HG03571 (cell line): ENCODE data around the gene ABHD16A.
A peak's percentile ranks its signal among the peaks of the same experiment; 100 is the strongest.

Experiments
- ATAC-seq: cut with Tn5 transposase; IDR thresholded peaks from one replicate; pipeline ENCODE4 v1.9.1; 2021; ENCODE audit not compliant: unreplicated experiment

ABHD16A gene

GRCh38 chr6:31690231-31691077 lies 12.7 kb downstream of the ABHD16A start:
- no peak for ATAC-seq

DNA sequence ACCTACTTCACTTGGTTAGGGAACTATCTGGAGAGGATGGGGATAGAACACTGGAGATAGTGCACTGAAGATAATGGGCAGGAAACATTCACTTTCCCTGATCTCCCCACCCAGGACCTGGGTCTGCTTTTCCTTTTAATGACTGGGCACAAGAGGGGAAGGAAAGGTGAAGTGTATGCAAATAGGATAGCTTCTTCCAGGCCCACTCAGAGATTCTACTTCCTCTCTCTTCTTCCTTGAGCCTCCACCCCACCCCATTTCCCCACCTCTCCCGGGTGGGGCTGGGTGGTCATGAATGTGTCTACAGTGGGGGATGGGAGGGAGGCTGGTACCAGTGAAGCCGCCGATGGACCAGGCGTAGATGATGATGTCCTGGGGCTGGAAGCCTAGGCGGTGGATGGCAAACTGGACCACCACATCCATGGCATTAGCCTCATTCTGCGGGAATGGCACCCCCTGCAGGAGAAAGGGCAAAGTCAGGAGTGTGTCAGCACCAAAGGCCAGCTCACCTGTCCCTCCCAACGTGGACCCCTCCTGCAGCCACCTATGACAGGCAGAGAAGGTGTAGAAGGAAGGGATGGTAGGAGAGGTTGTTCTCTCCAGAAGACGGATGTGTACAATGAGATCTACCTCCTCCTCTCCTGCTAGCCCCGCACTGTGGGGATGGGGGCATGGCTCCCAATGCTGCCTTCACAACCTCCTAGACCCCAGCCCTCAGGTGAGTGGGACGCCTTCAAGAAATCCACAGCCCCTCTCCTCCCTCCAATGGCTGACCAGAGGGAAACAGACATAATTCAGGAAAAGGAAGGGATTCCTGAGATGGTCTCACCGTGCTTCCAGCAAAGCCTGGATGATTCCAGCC lies 13.6 kb downstream of the ABHD16A start:
- ATAC-seq = no peak

DNA sequence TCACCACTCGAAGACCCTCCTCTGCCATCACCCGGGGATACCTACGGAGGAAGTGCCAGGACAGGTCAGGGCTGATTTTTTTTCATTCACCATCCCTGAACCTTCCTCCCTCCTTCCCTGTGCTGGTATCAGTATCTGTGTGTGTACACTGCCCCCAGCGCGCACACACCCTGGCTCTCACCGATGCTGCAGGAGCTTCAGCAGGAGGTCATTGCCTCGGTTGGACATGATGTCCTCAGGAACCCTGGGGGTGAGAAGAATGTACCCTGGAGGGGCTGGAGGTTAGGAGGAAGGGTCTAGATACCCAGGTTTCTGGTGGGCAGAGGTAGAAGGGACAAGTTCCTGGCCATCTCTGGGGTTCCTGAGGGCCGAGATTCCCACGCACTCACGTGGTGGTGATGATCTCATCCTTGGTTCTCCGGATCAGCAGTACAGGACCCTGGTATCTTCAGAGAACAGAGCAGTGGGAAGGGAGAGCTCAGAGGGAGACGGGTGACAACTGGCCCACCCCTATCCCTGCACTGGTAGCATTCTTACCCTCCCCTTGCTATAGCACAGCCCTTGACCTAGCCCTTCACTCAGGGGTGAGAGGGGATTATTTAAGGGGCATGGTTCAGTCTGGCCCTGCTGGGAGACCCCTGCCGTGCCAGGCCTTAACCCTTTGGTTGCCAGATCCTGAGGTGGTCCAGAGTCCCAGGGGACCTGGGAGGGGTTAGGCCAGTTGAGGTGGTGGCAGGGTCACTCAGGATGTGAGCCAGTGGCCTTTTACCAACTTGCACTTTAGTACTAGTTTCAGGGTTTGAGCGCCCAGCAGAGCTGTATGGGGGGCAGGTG lies 15.0 kb downstream of the ABHD16A start:
- no peak for ATAC-seq

GRCh38 chr6:31687321-31687720 lies 15.8 kb downstream of the ABHD16A start:
- ATAC-seq = no peak

- no peak for ATAC-seq
These were observed 16.6 kb downstream of the ABHD16A start for GRCh38 chr6:31686483-31686882.

DNA sequence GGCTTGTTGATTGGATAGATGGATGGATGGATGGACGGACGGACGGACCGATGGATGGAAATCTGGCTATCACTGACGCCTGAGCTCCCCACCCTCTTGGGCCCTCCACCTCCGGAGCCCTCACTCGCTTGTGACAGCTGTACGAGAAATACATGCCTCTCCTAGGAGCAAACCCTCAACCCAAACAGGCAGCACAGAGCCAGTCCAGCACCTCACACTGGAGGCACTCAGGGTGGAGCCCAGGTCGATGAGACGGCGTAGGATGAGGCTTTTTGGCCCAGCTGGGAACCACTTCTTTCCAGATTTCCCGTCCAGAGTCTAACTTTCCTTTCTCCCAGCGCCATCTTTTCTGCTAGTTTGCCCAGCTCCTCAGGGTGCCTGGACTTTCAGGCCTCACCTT lies 19.5 kb downstream of the ABHD16A start:
- no peak for ATAC-seq

GRCh38 chr6:31681135-31681671 lies 21.9 kb downstream of the ABHD16A start:
- no peak for ATAC-seq

DNA sequence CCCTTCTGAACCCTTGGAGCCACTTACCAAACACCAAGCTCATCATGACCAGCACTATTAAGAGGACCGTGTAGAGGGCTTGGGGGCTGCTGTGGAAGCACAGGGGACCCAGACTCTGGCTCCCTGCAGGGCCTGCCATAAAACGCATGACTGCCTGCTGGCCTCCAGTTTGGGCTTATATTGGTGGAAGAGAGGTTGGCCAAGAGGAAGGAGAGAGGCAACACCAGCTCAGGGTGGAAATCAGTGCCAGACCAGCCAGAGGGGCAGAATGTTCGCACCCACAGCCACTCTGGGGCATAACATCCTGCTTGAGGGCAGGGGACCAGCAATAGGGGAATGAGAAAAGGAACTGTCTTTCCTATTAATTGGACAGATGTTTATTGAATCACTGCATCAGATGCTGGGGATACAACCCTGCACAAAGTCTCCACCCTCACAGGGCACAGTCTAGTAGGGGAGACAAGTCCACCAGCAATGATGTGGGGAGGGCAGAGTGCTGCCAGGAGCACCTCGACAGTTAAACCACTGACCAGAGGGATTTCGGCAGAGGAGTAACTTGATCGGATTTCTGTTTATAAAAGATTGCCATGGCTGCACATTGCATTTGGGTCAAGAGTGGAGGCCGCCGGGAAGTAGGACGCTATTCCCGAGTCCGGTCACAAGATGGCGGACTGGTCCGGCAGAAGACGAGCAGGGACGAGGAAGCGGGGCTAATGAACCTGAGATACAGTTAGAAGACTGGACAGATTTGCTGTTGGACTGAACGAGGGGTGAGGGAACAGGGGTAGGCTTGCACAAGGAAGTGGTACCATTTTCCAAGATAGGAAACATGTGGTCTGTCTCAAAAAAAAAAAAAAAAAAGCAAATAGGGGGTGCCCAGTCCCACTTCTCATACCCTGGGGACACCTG lies 22.6 kb downstream of the ABHD16A start, which contains the start of gene LY6G5C:
TSS of gene LY6G5C (minus strand) at position 842 of the 909 bp plus-strand sequence. CDS start at position 148, 694 bp downstream.
- no peak for ATAC-seq

DNA sequence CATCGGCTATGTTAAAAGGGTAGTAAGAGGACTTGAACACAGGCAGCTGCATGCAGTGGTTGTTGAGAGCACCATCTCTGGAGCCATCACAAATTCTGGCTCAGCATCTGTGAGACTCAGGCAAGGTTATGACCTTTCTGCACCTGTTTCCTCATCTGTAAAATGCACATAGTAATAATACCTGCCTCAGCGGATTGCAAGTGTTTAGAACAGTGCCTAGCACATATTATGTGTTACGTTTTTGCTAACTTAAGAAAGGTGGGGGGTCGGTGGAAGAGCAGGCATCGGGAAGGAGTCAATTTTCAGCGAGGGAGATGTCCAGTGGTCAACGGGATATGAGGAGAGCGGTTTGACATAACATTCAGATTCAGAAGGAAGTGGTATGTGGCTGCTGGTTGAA lies 25.2 kb downstream of the ABHD16A start:
- no peak for ATAC-seq

DNA sequence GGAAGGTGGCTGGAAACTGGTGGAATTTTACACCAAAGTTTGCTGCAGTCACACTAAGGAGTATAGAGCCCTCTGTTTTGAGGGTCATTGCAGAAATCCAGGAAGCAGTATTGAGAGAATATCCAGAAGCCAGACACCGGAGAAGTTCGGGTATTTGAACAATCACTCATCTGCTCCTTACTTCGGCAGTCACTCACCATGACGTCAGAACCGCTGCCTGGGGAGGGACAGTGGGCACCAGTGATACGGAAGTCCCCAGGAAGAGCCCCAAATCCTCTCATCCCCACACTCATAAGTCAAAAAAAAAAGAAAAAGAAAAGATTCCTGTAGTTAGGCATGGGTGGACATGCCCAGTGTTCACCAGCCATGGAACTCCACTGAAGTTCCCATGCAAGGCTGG lies 26.2 kb downstream of the ABHD16A start:
- no peak for ATAC-seq

GRCh38 chr6:31676322-31676903 lies 26.7 kb downstream of the ABHD16A start:
- ATAC-seq = no peak

DNA sequence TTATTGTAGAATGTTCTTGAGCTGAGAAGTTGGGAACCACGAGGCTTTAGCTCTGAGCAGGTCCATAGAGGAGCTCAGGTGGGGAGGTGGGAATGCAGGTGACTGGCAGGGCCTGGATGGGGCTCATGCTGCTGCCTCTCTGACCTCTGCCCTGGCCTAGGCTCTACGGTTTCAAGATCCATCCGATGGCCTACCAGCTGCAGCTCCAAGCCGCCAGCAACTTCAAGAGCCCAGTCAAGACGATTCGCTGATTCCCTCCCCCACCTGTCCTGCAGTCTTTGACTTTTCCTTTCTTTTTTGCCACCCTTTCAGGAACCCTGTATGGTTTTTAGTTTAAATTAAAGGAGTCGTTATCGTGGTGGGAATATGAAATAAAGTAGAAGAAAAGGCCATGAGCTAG lies 33.4 kb downstream of the ABHD16A start, which contains the start of gene LY6G5B:
TSS of gene LY6G5B (plus strand) at position 301 of the 400 bp plus-strand sequence. CDS start 975 bp downstream, outside the sequence.
- no peak for ATAC-seq

DNA sequence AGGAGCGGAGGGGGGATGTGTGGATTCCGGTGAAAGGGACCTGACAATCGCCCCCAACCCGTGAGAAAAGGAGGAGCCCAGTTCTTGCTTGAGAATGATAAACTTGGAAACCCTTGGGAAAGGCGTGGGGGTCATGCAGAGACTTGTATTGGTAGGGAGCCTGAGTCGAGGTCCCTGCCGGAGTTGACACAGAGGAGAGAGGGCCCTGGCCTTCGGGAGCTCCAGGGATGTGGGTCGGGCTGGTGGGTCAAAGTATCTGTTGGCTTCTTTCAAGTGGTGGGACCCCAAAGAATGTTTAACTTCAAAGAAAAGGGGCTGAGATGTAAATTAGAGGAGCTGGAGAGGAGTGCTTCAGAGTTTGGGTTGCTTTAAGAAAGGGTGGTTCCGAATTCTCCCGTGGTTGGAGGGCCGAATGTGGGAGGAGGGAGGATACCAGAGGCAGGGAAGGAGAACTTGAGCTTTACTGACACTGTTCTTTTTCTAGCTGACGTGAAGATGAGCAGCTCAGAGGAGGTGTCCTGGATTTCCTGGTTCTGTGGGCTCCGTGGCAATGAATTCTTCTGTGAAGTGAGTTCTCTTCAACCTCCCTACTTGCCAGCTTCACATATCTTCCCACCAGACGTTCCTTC lies 36.7 kb downstream of the ABHD16A start:
- no peak for ATAC-seq

- peak; percentile 68 for ATAC-seq
These were observed 37.4 kb downstream of the ABHD16A start, which contains the start of gene CSNK2B for GRCh38 chr6:31665501-31666336. Gene CSNK2B (plus strand): TSS chr6:31666080. CDS start chr6:31666832, 752 bp downstream.

GRCh38 chr6:31664790-31665500 lies 38.2 kb downstream of the ABHD16A start, which contains the start of gene GPANK1:
Gene GPANK1 (minus strand): TSS chr6:31664997. CDS start chr6:31664478, 519 bp downstream.
- ATAC-seq = no peak

GRCh38 chr6:31663961-31664789 lies 38.9 kb downstream of the ABHD16A start:
- ATAC-seq = no peak
